ENCODE results near the gene CD27. TPM values are rescaled to one million over a fixed set of nuclear protein-coding genes. Genes with fewer than 3 reads are reported as not detected.

Gene CD27
- total RNA-seq, 1 donor from 2014 or later, result 1.2 TPM

DNA sequence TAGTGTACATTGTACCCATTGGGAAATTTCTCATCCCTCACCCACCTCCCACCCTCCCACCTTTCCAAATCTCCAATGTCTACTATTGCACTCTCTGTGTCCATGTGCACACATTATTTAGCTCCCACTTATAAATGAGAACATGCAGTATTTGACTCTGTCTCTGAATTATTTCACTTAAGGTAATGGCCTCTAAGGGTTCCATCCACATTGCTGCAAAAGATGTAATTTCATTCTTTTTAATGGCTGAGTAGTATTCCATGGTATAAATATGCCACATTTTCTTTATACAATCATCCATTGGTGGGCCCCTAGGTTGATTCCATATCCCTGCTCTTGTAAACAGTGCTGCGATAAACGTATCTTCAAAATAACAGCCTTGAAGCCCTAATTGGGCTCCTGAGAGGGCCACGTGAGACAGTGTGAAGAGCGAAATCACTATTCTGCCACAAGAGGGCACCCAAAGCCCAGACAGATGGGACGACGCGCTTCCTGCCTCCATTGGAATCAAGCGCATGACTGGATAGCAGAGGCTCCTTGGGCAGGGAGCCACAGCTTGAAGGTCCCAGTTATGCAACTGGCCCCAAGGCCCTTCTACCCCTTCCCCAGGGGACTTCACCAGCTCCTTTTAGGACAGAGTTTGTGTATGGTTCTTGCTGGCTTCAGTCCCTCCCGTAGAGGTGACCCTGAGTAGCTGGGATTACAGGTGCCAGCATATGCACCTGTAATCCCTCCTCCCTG, 21.3 kb upstream of the CD27 start:
- H3K27ac ChIP-seq, result no peak overlapping the region
- intact Hi-C loops (cut with DNase I), result loop anchor here (5.0 kb wide), 1 partner anchor 114 kb away; no protein-coding TSS in a partner anchor
- no peaks in the 10 kb centered on the region for H3K9me3 ChIP-seq
- peaks cover 4% of the 10 kb centered on the region for H3K4me1 ChIP-seq
- no peak overlapping the region for H3K4me3 ChIP-seq
- DNase-seq (ENCODE audit: extremely low spot score in 2 of 2), result no peak
- H3K36me3 ChIP-seq, result no peaks in the 10 kb centered on the region
- no peaks in the 10 kb centered on the region for H3K27me3 ChIP-seq
- peak; percentile 64 to 87 for TF ChIP-seq POLR2AphosphoS5 (IDR thresholded peaks at IDR 0.05; ENCODE audit: insufficient read depth in 1 of 2, low read depth in 1 of 2)
- no peak for TF ChIP-seq POLR2A (IDR thresholded peaks at IDR 0.05)
- TF ChIP-seq, protein P1, sequence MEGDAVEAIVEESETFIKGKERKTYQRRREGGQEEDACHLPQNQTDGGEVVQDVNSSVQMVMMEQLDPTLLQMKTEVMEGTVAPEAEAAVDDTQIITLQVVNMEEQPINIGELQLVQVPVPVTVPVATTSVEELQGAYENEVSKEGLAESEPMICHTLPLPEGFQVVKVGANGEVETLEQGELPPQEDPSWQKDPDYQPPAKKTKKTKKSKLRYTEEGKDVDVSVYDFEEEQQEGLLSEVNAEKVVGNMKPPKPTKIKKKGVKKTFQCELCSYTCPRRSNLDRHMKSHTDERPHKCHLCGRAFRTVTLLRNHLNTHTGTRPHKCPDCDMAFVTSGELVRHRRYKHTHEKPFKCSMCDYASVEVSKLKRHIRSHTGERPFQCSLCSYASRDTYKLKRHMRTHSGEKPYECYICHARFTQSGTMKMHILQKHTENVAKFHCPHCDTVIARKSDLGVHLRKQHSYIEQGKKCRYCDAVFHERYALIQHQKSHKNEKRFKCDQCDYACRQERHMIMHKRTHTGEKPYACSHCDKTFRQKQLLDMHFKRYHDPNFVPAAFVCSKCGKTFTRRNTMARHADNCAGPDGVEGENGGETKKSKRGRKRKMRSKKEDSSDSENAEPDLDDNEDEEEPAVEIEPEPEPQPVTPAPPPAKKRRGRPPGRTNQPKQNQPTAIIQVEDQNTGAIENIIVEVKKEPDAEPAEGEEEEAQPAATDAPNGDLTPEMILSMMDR (IDR thresholded peaks at IDR 0.05), result peak; percentile 84 to 96 (median 94)

DNA sequence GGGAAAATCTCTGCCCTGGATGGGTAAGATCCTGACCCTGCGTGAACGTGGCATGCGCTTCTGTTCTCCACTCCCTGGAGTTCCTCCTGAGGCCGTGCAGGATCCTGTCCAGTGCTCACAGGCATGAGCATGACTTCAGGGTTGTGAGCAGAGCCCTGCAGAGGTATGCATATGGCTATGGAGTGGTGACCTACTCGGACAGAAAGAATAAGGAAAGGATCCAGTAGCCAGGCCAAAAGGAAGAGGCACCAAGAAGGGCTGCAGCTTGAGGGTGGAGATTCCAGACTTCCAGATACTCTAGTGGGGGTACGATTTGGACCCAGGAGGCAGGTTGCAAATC, 20.8 kb upstream of the CD27 start:
- Histone ChIP-seq H3K27ac (no peak overlapping the region), H3K36me3 (no peaks in the 10 kb centered on the region), H3K9me3 (no peaks in the 10 kb centered on the region), H3K4me1 (peaks cover 4% of the 10 kb centered on the region), H3K4me3 (no peak overlapping the region), H3K27me3 (no peaks in the 10 kb centered on the region)
- TF ChIP-seq, protein P1 (IDR thresholded peaks at IDR 0.05), result no peak
- no peak for TF ChIP-seq POLR2AphosphoS5 (IDR thresholded peaks at IDR 0.05; ENCODE audit: insufficient read depth in 1 of 2, low read depth in 1 of 2)
- TF ChIP-seq POLR2A (IDR thresholded peaks at IDR 0.05), result no peak
- DNase-seq (ENCODE audit: extremely low spot score in 2 of 2), result no peak
- intact Hi-C loops (cut with DNase I), result loop anchor here (5.0 kb wide), 1 partner anchor 113 kb away; no protein-coding TSS in a partner anchor

DNA sequence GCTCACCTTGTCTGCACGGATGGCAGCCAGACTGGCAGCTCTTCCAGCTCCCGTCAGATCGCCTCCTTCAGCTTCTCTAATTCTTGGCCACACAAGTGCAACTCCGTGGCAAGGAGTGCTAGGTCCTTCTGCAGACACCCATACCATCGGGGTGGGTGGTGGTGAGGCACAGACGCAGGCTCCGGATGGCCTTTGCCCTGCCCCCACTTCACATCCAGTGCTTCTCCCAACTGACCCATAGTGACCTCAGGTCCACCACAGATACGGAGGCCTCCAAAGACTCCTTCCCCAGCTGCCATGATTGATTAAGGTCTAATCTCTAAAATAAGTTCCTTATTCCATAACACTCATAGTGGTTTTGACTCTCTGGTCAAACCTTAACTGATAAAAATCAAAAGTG, 19.9 kb upstream of the CD27 start:
- Histone ChIP-seq H3K27me3 (no peaks in the 10 kb centered on the region), H3K4me1 (peaks cover 4% of the 10 kb centered on the region), H3K4me3 (no peak overlapping the region), H3K27ac (no peak overlapping the region), H3K36me3 (no peaks in the 10 kb centered on the region), H3K9me3 (no peaks in the 10 kb centered on the region)
- no peak for TF ChIP-seq POLR2AphosphoS5 (IDR thresholded peaks at IDR 0.05; ENCODE audit: insufficient read depth in 1 of 2, low read depth in 1 of 2)
- no peak for TF ChIP-seq POLR2A (IDR thresholded peaks at IDR 0.05)
- TF ChIP-seq, protein P1 (IDR thresholded peaks at IDR 0.05), result no peak
- intact Hi-C loops (cut with DNase I), result loop anchor here (5.0 kb wide), 2 partner anchors 37 to 112 kb away; no protein-coding TSS in a partner anchor
- no peak for DNase-seq (ENCODE audit: extremely low spot score in 2 of 2)

DNA sequence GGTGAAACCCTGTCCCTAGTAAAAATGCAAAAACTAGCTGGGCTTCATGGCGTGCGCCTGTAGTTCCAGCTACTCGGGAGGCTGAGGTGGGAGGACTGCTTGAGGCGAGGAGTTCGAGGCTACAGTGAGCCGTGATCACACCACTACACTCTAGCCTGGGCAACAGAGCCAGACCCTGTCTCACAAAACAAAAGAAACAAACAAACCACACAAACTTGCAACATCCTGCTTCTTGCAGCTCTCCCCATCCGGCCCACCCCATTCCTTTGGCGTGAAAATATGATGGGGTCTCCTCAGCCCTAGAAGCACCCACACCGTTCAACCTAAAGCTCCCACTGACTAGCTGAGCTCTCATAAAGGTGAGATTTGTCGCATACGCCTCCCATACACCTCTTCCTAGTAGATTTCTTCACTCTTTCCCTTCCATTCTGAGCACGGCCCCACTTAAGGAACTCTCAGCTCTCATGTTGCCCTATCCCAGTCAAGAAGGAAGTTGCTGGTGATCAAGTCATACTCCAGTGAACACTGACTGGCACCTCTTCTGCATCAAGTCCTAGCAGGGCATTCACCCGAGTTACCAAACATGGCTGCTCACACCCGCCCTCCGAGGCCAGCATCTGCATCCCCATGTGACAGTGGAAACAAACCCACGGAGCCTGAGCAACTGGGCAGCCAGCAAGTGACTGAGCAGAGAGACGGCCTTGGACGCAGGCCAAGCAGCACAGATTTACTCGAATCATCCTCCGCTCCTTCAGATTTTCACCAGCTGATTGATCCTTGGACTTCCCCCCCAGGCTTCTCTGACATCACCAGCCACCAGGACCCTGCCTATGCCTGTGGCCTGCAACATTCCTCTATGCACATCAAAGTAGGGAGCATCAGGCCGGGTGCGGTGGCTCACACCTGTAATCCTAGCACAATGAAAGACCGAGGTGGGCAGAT, 18.9 kb upstream of the CD27 start:
- Histone ChIP-seq H3K4me3 (no peak overlapping the region), H3K27me3 (no peaks in the 10 kb centered on the region), H3K4me1 (peaks cover 12% of the 10 kb centered on the region), H3K27ac (no peak overlapping the region), H3K36me3 (no peaks in the 10 kb centered on the region), H3K9me3 (no peaks in the 10 kb centered on the region)
- TF ChIP-seq, protein P1 (IDR thresholded peaks at IDR 0.05), result no peak
- TF ChIP-seq POLR2A (IDR thresholded peaks at IDR 0.05), result no peak
- no peak for TF ChIP-seq POLR2AphosphoS5 (IDR thresholded peaks at IDR 0.05; ENCODE audit: insufficient read depth in 1 of 2, low read depth in 1 of 2)
- no peak for DNase-seq (ENCODE audit: extremely low spot score in 2 of 2)
- intact Hi-C loops (cut with DNase I), result loop anchor here (5.0 kb wide), 1 partner anchor 36 kb away; no protein-coding TSS in a partner anchor
